ENCODE measurements around the gene TNMD. TPM values are rescaled to one million over a fixed set of nuclear protein-coding genes. Genes with fewer than 3 reads are reported as not detected.

The TNMD gene
- total and polyA plus RNA-seq, 10 of the 15 experiments (the other 5 are each of a cell fraction or from before 2014, with no cell fraction given) = not detected

Other genes with a start within 250 kb of the TNMD start
- gene PCDH19, start 174.7 kb upstream of the TNMD start, total RNA-seq (2014; rRNA removed) = not detected in 2 replicates
- gene PCDH19, start 174.7 kb upstream of the TNMD start, total RNA-seq (2014; rRNA removed; fragmentation: Illumina TruSeq; extraction: Trizol) = not detected in 2 replicates
- not detected in 2 replicates for gene PCDH19, start 174.7 kb upstream of the TNMD start, total RNA-seq (2021)
- not detected in 2 replicates for gene PCDH19, start 174.7 kb upstream of the TNMD start, polyA plus RNA-seq (2011; rRNA removed)
- gene PCDH19, start 174.7 kb upstream of the TNMD start, polyA plus RNA-seq (2014; fragmentation: Illumina TruSeq; extraction: Trizol) = 0.01 TPM in 1 of 2 replicates, not detected in the other
- gene PCDH19, start 174.7 kb upstream of the TNMD start, polyA plus RNA-seq (2014; fragmentation: Nextera tagmentation; extraction: Ambion mirVana) = not detected
- not detected in 2 replicates for gene PCDH19, start 174.7 kb upstream of the TNMD start, polyA plus RNA-seq (2014; rRNA removed)
- gene PCDH19, start 174.7 kb upstream of the TNMD start, polyA plus RNA-seq (2016; fragmentation: Nextera tagmentation; extraction: Ambion mirVana) = not detected
- gene TSPAN6, start 51.9 kb downstream of the TNMD start, total RNA-seq (2014; rRNA removed) = not detected in 2 replicates
- gene TSPAN6, start 51.9 kb downstream of the TNMD start, total RNA-seq (2014; rRNA removed; fragmentation: Illumina TruSeq; extraction: Trizol) = 0.04 TPM in 1 of 2 replicates, not detected in the other
- 0.23 and 0.24 TPM in 2 replicates for gene TSPAN6, start 51.9 kb downstream of the TNMD start, total RNA-seq (2021)
- gene TSPAN6, start 51.9 kb downstream of the TNMD start, polyA plus RNA-seq (2011; rRNA removed) = 0.05 and 0.06 TPM in 2 replicates
- gene TSPAN6, start 51.9 kb downstream of the TNMD start, polyA plus RNA-seq (2014; fragmentation: Illumina TruSeq; extraction: Trizol) = 0.19 TPM in 1 of 2 replicates, not detected in the other
- gene TSPAN6, start 51.9 kb downstream of the TNMD start, polyA plus RNA-seq (2014; fragmentation: Nextera tagmentation; extraction: Ambion mirVana) = not detected
- 0.08 TPM in 1 of 2 replicates, not detected in the other for gene TSPAN6, start 51.9 kb downstream of the TNMD start, polyA plus RNA-seq (2014; rRNA removed)
- under 1 TPM in 1 of 2 experiments, not detected in 1; 0.10 TPM for gene TSPAN6, start 51.9 kb downstream of the TNMD start, polyA plus RNA-seq (2016; fragmentation: Nextera tagmentation; extraction: Ambion mirVana)
- gene SRPX2, start 59.3 kb downstream of the TNMD start, total RNA-seq (2014; rRNA removed) = not detected in 2 replicates
- gene SRPX2, start 59.3 kb downstream of the TNMD start, total RNA-seq (2014; rRNA removed; fragmentation: Illumina TruSeq; extraction: Trizol) = not detected in 2 replicates
- gene SRPX2, start 59.3 kb downstream of the TNMD start, total RNA-seq (2021) = not detected in 2 replicates
- gene SRPX2, start 59.3 kb downstream of the TNMD start, polyA plus RNA-seq (2011; rRNA removed) = not detected in 2 replicates
- gene SRPX2, start 59.3 kb downstream of the TNMD start, polyA plus RNA-seq (2014; fragmentation: Illumina TruSeq; extraction: Trizol) = not detected in 2 replicates
- not detected for gene SRPX2, start 59.3 kb downstream of the TNMD start, polyA plus RNA-seq (2014; fragmentation: Nextera tagmentation; extraction: Ambion mirVana)
- not detected in 2 replicates for gene SRPX2, start 59.3 kb downstream of the TNMD start, polyA plus RNA-seq (2014; rRNA removed)
- gene SRPX2, start 59.3 kb downstream of the TNMD start, polyA plus RNA-seq (2016; fragmentation: Nextera tagmentation; extraction: Ambion mirVana) = not detected
- 0.11 and 0.22 TPM in 2 replicates for gene SYTL4, start 147.2 kb downstream of the TNMD start, total RNA-seq (2014; rRNA removed)
- gene SYTL4, start 147.2 kb downstream of the TNMD start, total RNA-seq (2014; rRNA removed; fragmentation: Illumina TruSeq; extraction: Trizol) = 0.09 and 0.31 TPM in 2 replicates
- gene SYTL4, start 147.2 kb downstream of the TNMD start, total RNA-seq (2021) = 0.74 TPM in 1 of 2 replicates, not detected in the other
- not detected in 2 replicates for gene SYTL4, start 147.2 kb downstream of the TNMD start, polyA plus RNA-seq (2011; rRNA removed)
- 0.22 and 0.38 TPM in 2 replicates for gene SYTL4, start 147.2 kb downstream of the TNMD start, polyA plus RNA-seq (2014; fragmentation: Illumina TruSeq; extraction: Trizol)
- under 1 TPM; 0.13 to 0.29 TPM for gene SYTL4, start 147.2 kb downstream of the TNMD start, polyA plus RNA-seq (2014; fragmentation: Nextera tagmentation; extraction: Ambion mirVana)
- gene SYTL4, start 147.2 kb downstream of the TNMD start, polyA plus RNA-seq (2014; rRNA removed) = 0.15 and 0.17 TPM in 2 replicates
- gene SYTL4, start 147.2 kb downstream of the TNMD start, polyA plus RNA-seq (2016; fragmentation: Nextera tagmentation; extraction: Ambion mirVana) = under 1 TPM in 1 of 2 experiments, not detected in 1; 0.07 TPM
- 34.8 and 35.6 TPM in 2 replicates for gene CSTF2, start 235.5 kb downstream of the TNMD start, total RNA-seq (2014; rRNA removed)
- 28.7 and 30.3 TPM in 2 replicates for gene CSTF2, start 235.5 kb downstream of the TNMD start, total RNA-seq (2014; rRNA removed; fragmentation: Illumina TruSeq; extraction: Trizol)
- 31.9 and 35.2 TPM in 2 replicates for gene CSTF2, start 235.5 kb downstream of the TNMD start, total RNA-seq (2021)
- gene CSTF2, start 235.5 kb downstream of the TNMD start, polyA plus RNA-seq (2011; rRNA removed) = 42.7 and 45.2 TPM in 2 replicates
- gene CSTF2, start 235.5 kb downstream of the TNMD start, polyA plus RNA-seq (2014; fragmentation: Illumina TruSeq; extraction: Trizol) = 37.1 and 40.2 TPM in 2 replicates
- 1 to 10 TPM; 7.7 to 9.0 TPM for gene CSTF2, start 235.5 kb downstream of the TNMD start, polyA plus RNA-seq (2014; fragmentation: Nextera tagmentation; extraction: Ambion mirVana)
- gene CSTF2, start 235.5 kb downstream of the TNMD start, polyA plus RNA-seq (2014; rRNA removed) = 36.5 and 36.9 TPM in 2 replicates
- gene CSTF2, start 235.5 kb downstream of the TNMD start, polyA plus RNA-seq (2016; fragmentation: Nextera tagmentation; extraction: Ambion mirVana) = 10 to 100 TPM; 56.9 to 66.6 TPM

All from GM12878 (cell line).